NCI-H2227 (cell line): ENCODE data around the gene SKOR2.

Source experiments
- DNase-seq: peaks from one replicate; lab custom pipeline; 2025; ENCODE audit not compliant: unreplicated experiment; lab: John Stamatoyannopoulos, UW

The SKOR2 gene

DNA sequence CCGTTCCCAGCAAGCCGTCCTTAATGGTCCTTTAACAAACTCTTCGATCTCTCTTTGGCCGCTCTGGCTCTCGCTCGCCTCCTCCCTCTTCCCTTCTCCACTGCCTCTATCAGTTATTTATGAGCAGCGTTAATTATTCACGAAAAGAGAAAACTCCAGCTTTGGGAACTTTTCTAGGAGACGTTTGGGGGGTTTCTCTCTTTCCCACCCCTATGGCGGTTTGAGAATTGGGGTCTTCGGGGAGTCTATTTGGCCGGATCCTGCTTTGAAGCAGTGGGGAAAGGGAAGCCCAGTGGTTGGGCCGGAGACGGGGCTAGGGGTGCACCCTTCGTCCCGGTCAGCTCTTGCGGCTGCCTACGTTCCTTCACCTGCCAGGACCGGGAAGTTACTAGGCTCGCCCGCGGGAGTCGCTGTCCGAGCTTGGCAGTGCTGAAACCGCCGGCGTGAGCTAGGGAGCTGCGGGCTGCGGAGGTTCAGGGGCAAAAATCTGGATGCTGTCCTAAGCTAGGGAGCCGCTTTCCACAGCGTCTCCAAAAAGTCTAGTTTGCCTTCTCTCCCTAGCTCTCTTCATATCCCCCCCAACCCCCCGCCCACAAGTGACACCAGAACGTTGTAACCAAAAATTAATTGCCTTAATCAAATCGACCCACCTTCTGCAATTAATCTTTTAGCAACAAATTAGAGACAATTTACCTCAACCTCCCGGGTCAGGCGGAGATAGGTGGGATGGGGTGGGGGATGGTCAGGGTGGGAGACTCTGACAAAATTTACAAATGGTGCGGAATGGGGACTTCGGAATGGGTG, 8.9 kb upstream of the SKOR2 start:
- DNase-seq, result peak; percentile 62

DNA sequence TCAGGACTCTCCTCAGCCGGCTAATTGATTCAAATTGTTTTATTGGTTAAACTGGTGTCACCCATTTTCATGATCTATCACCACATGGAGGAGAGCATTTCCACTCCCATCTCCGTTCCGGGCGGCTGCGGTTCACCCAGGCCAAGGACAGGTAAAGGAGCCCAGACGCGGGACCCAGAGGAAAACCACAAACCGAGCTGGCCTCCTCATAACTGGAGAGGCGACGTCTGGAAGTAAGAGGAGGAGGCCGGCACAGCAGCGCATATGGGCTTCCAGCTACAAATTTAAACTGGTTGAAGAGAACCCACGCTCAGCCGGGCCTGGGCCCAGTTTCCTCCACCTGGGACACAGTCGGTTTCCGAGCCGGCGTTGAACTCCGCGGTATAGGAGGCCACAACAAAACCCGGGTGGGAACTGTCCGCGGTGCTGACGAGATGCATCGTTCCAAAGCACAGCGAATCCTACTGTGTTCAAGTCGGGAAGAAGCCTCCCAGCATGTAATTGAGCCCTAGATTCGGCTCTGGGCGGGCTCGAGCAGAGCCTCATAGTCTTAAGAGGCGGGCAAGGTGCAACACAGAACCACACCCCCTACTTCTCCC, 3.0 kb upstream of the SKOR2 start:
- no peak for DNase-seq

DNA sequence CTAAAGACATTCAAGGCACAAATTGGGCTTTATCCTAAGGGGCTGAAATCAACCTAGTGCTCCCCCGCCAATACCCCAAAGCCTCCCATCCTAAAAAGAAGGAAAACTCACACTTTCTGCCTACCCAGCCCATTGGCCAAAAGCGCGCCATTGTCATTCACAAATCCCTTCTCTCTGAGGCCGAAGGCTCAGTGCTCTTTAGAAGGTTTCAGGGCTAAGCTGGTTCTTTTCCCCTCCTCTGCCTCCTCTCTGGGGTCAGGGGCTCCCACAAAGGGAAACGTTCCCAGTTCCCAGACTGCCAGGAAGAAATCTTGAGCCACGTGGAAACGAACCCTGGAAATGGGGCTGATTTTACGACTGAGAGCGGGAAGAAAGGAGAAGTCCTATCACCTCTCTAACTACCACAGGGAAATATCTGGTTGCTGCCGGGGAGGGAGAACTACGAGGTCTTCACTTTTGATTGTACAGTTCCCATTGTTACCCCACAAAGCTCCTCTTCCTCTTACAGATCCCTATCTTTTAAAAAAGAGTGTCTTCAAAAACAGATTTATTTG, 1.7 kb upstream of the SKOR2 start:
- no peak for DNase-seq

DNA sequence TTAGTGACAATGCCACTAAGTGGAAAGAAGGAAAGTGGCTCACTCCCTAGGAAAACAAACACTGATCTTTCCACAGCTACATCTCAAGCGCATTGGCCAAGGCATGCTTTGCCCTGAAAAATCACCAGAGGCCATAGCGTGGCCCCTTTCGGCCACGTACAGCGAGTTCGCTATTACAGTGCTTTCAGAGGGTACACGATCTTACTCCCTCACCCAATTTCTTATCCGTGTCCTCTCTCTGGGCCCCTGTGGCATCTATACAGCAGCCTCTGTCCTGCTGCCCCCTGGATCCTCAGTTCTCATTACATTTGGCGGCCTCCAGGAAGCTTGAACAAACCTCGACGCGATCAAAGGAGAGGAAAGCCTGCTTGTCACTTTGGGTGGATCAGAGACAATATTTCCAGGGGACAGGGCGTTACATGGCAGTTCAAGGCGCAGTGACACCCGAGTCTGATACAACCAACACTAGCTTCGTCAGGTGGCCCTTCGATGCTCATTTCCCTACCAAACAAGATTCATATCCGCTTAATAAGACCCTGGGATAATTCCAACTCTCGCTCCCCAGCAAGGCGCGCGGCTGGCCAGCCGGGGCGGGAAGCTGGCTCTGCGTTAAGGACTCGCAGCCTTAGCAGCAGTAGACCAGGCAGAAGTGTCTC, 941 bp downstream of the SKOR2 start:
- DNase-seq, result peak; percentile 8

DNA sequence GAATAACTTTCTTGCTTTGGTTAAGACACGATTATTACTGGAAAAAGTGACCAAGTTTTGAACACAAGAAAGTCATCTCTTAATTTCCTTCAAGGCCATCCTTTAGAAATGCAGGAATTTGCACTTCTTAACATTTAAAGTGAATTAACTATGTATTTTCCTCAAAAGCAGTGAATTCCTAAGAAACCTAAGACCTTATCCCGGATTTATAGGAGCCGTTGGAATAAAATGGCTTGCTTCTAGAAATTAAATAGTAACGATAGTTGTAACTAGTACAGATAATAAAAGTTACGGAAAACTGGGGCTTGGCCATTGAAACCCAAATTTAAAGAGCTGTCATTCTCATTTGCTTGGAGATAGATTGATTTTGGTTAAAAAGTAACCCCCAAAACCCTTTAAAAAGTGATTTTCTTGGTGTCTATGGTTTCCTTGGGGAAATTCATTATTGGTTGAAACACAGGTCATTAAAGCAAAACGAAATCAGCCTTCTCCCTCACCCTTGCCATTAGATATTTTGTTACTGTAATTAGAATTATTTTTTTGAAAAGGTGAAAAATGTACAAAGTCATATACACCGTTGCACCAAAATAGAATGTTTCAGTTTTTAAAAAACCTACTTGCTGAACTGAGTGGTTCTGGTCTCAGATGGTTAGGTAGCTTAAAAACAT, 2.0 kb downstream of the SKOR2 start:
- no peak for DNase-seq

DNA sequence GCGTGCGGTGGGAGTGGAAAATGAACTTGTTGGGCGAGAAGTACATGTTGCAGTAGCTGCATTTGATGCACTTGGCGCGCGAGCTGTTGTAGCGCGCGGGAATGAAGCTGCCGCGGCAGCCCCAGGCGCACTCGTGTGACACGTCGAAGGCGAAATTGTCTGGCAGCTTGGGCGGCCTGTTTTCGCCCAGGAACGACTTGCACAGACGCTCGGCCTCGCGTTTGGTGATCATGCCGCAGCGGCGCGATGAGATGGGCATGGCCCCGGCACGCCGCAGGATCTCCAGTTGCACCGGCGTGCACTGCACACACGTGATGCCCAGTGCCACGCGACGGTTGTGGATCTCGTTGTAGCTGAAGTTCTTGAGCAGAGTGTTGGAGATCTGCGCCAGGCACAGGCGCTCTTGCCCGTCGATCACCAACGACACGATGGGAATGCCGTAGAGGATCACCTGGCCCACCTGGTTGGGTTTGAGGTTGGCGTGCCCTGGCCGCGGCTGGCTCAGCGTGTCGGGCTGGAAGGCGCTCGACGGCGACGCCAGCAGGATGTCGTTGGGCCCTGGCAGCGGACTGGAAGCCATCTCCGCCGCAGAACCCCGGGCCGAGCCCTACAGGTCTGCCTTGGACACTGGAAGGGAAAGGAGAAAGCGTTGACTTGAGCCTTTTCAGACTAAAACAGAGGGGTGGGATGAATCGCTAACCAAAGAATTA, 2.7 kb downstream of the SKOR2 start:
- no peak for DNase-seq

DNA sequence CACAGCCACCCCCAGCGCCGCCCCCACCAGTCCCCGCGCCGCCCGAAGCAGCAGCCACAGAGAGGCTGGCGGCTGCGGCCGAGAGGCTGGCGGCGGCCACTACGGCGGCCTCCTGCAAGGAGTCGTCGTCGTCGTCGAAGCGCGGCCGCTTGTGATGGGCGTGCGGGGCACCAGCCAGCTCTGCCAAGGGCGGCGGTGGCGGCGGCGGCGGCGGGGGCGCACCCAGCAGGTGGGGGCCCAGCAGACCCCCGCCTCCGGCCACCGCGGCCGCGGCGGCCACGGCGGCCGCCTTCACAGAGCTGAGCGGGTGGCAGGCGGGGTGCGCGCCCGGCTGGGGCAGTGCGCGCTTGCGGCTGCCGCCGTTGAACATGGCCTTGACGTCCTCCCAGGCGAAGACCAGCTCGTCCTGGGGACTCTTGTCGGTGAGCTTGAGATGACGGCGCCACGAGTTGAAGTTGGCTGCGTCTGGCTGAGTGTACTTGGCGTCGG, 3.3 kb downstream of the SKOR2 start:
- peak; percentile 13 for DNase-seq

DNA sequence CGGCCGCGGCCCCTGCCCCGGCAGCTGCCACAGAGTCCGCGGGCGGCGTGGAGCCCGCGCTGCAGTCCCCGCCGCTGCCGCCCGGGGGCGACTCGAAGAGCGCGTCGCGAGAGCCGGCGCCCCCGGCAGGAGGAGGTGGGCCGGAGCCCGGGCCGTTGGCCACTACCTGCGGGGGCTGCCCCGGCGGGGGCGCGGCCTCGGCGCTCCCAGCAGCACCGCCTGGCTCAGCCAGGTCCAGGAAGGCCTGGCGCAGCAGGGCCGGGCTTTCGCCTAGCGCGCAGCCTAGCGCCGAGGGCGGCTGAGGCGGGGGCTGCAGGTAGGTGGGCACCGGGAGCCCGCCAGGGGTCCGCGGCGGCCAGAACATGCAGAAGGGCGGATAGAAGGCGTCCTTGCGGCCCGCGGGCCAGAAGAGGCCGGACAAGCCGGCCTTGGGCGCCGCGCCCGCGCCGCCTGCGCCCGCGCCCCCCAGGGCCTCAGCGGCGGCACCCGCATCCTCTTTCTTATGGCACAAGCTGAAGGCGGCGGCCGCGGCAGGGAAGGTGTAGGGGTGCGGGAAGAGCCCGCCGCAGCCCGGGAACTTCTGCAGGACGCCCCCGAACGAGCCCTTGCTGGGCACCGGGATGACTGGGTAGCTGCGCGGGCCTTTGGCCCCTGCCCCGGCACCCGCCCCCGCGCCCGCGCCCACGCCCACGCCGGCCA, 3.9 kb downstream of the SKOR2 start:
- peak; percentile 67 for DNase-seq

DNA sequence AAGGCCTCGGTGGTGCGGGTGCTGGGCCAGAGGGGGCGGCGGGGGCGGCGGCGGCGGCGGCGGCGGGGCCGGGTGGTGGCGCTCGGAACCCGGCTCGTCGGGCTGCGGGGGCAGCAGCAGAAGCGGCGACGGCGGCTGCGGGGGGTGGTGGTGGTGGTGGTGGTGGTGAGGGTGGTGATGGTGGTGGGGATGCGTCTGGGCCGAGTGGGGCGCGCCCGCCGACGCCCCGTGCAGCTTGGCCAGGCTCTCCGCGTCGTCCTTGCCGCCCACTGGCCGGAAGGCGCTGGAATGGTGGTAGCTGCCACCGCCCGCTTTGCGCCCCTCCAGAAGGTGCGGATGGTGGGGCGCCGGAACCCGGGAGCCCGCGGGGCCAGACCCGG, 4.4 kb downstream of the SKOR2 start:
- DNase-seq, result no peak

DNA sequence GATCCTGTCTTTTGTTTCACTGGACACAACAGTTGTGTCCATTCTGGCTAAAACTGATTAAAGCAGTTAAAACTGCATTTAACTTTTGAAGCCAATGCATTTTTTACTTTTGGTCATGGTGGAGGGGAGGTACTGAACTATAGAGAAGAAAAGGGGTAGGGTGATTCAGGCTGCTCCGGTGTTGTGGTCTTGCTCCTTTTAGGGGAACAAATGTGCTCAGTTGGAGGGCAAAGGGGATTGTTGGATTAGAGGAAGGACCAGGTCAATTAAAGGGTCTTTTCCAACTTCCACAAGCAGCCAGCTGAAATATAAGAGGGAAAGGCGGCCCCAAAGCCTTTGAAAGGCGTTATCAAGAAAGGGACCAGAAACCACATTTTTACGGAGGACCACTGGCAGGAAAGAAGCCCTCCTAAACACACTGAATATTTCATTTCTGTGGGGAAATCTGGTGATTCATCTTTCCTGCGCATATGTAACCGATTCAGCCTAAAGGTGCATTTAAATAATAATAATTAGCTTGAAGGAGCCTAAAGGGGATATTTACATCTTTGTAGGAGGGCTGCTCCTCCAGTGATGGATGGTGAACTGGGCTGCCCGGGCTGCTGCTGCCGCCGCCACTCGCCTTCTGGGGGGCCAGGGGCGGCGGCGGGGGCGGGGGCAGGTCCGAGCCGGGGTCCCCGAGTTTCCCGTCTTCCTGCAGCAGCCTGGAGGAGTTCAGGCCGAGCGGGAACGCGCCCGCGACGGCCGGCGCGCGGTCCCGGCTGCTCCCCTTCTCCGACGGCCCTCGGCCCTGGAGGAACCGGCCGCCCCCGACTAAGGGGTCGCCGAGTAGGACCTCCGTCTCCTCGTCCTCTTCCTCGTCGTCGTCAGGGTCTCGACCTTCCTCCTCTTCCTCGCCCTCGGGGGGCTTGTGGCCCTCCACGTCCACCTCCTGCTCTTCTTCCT, 5.2 kb downstream of the SKOR2 start:
- no peak for DNase-seq

DNA sequence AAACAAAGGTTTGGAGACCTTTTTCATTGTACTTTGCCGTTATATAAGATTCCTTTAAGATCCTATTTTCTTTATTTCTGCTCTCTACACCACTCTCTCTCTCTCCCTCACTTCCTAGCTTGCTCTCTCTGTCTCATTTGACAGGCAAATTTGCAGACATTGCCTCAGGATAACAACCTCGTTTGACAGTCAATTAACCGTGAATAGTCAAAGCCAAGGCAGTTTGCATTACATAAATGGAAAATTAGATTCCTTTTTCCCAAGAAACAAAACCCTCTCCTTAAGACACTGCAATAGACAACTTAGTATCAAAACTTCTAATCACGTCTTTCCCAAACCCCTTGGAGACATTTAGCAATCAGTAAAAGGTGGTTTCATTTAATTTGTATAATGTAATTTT, 7.4 kb downstream of the SKOR2 start:
- no peak for DNase-seq

DNA sequence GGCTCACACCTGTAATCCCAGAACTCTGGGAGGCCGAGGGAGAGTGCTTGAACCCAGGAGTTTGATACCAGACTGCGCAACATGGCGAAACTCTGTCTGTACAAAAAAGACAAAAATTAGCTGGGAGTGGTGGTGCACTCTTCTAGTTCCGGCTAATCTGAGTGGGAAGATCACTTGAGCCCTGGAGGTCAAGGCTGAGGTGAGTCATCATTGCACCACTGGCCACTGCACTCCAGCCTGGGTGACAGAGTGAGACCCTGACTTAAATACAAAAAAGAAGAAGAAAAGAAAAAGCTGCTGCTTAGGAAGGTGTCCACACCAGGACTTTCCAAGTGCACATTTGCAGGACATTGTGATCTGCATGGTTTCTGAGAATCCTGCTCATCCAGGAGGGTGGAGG, 16.4 kb downstream of the SKOR2 start:
- no peak for DNase-seq

DNA sequence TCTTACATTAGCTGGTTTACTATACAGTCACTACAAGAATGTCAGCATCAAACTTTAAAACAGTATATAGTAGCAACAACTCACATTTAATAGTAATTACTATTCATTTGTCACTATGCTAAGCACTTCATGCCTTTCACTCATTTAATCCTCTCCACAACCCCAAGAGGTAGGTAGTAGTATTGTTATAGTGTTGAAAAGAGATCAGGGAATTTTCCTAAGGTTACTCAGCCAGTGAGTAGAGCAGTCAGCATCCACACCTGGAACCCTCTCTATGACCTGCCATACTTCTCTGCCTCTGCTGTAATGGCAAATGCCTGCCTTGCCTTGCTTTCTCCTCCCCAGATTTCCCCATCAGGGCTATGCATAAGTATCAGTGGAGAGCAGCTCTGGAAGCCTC, 24.8 kb downstream of the SKOR2 start:
- DNase-seq, result no peak

DNA sequence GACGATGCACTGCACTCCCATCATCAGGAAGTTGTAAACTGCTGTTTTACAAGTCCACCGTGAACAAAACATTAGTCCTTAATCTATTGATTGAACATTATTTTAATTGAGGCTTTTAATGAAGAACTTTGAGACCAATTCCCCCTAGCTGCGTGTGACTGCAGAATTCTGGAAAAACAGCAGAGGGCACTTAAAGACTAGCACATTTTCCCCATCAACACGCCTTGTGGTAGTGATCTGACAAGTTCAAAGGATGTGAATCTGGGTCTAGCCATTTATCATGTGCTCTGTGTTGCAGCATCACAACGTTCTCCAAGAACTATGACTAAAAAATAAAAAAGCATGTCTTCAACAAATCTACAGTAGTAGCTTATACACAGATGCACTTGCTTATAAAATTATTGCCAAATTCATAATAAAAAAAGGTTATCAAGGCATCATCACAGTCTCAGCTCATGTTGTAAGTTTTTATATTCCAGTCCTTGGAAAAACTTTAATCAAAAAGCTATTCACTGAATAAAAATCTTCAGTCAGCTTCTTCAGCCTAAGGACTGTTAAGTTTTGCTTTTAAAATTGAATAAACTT, 35.8 kb downstream of the SKOR2 start:
- DNase-seq, result peak; percentile 63

DNA sequence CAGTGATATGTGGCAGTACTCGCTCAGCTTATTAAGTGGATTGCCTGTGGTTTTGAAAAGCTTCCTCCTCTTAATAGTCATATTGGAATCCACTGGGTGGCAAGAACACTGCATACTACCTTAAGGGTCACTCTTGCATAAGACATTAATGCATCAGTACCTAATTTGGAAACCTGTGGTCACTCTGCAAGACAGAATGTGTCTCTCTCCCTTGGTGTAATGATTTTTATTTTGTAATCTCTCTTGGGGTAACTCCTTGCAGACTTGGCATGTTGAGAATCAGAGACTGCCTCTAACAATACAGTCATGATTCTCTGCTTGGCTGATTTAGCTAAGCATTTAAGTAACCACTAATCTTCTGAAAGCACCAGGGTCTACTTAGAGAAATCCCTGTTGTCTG, 42.3 kb downstream of the SKOR2 start:
- no peak for DNase-seq

DNA sequence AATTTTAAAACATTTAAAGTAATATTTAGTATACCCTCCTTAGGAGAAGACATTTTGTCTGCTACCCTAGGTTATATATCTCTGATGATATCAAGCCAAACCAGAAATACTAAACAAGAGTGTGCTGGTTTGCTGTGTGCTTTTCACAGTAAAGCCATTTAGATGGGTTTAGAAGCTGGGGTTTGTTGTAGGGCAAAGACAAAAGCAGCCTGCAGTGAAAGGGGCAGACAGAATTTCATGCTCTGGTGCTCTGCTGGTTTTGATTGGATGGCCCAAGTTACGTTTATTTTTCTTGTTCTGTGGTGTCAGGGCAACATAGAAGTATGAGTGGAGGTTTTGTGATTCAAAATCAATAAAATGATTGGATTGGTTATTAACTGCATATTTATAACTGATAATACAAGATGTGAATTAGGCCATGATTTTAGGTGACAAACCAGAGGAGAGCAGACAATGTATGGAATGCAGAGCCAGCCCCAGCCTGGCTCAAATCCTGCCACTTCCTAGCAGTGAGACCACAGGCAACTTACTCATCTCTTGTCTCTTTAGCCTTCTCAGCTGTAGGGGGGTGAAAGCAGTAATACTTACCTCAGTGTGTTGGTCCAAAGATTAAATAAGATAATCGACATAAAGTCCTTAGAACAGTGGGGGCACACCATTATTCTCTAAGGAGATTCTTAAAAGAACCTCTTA, 44.4 kb downstream of the SKOR2 start:
- DNase-seq, result peak; percentile 12

DNA sequence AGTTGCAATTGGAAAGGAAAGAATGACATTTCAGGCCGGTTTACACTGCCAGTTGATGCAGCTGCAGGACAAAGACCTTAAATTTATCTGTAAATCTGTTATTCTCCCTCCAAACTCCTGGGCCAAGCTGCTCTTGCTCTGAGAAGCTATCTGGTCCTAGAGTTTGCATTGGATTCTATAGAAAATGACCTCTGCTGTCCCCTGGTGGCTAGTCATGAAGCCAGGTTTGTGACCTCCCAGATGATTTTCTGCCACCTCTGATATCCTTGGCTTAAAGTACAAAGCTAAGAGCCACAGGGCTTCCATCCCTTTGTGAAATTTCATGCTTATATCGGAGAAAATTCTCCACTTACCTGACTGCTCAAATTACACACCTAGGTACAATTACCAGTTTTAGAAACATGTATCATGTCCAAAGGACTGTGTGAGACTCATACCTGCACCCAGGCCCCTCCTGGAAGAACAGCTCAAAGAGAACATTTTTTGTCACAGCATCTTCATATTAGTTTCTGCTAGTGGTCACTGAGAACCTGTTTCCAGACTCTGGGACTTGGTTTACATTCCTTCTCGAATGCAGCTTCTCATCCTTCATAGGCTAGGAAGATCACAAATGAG, 46.4 kb downstream of the SKOR2 start:
- peak; percentile 51 for DNase-seq
